Uterus (tissue), 4 donors: Measurements from ENCODE around the gene NT5M. TPM values are rescaled to one million over a fixed set of nuclear protein-coding genes. Genes with fewer than 3 reads are reported as not detected.

Source experiments
- DNase-seq, 2 donors: peaks; one replicate each; pipeline ENCODE4 v3.0.0-alpha.2; 2019 to 2020
- H3K27ac ChIP-seq, 2 donors: fragments of 200-600 bp; sonication (generic); 1 replicate in 1 of 2; 2 replicates in 1 of 2; pipeline ENCODE4 v1.5.1; 2016 to 2018
- H3K27me3 ChIP-seq, 2 donors: fragments of 200-600 bp; sonication (generic); one replicate each; pipeline ENCODE4 v1.5.1; 2018 to 2019; ENCODE audit warnings: control low read depth in 1 of 2
- H3K36me3 ChIP-seq, 2 donors: fragments of 200-600 bp; sonication (generic); one replicate each; pipeline ENCODE4 v1.5.1; 2019; ENCODE audit warnings: control low read depth in 1 of 2
- H3K4me1 ChIP-seq, 2 donors: fragments of 200-600 bp; sonication (generic); one replicate each; pipeline ENCODE4 v1.5.1; 2018 to 2019; ENCODE audit warnings: control low read depth in 1 of 2
- H3K4me3 ChIP-seq, 2 donors: fragments of 200-600 bp; sonication (generic); 1 replicate in 1 of 2; 2 replicates in 1 of 2; pipeline ENCODE4 v1.5.1; 2018 to 2019; ENCODE audit warnings: mild to moderate bottlenecking in 1 of 2
- H3K9me3 ChIP-seq, 2 donors: fragments of 200-600 bp; sonication (generic); one replicate each; pipeline ENCODE4 v1.5.1; 2019; ENCODE audit warnings: control low read depth in 1 of 2
- POLR2A ChIP-seq, 2 donors: fragments of 450-650 bp; IDR thresholded peaks; one replicate each; pipeline ENCODE4 v1.6.1; 2016; ENCODE audit warnings: antibody characterized with exemption in 2 of 2, mild to moderate bottlenecking in 1 of 2, moderate library complexity in 1 of 2
- intact Hi-C: fragments of 100-400 bp; cut with DNase I; formaldehyde crosslinking; loops from one replicate; pipeline ENCODE4 v1.15.1; 2023; ENCODE audit warnings: low total_unique reads
- total RNA-seq, 4 donors: library from RNA; depleted of rRNA in 3 of 4; stranded (reverse); fragments of >200 nt in 3 of 4; gene quantifications; one replicate each; pipeline versions ENCODE4 v1.1.0 to v1.2.4, GENCODE V29; 2014 to 2023
- TF ChIP-seq, protein P1 (sequence below), 4 experiments: fragments of 200-600 bp in 2 of 4; fragments of 450-650 bp in 2 of 4; sonication (generic) in 2 of 4; IDR thresholded peaks; one replicate each; pipeline ENCODE4 v1.5.1; 2016 to 2019; ENCODE audit warnings: antibody characterized with exemption in 4 of 4, mild to moderate bottlenecking in 2 of 4, moderate library complexity in 1 of 4
- donor health status: DM: yes; HTN: yes; CAD: no.

Gene NT5M
- total RNA-seq, 4 donors from 2014 or later = 0.26 to 7.8 (median 2.8) TPM

DNA sequence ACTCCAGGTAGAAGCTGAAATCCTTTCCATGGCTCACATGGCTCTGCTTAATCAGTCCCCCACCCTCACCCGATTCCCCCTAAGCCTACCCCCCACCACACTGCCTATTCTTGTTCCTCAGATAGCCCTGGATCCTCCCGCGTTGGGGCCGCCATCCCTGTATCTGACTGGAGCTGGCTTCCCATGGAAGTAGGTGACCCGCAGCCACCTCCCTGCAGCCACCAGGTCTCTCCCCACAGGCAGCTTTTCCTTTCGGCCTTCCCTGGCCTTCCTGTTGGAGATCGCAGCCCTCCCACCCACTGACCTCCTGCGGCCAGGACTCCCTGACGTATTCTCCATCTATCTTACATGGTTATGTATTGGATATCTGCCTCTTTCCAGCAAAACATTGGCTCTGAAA, 91.3 kb downstream of the NT5M start:
- Histone ChIP-seq H3K4me1 (no peaks in the 10 kb centered on the region), H3K4me3 (no peak overlapping the region), H3K27me3 (no peaks in the 10 kb centered on the region), H3K27ac (no peak overlapping the region), H3K36me3 (no peaks in the 10 kb centered on the region), H3K9me3 (no peaks in the 10 kb centered on the region)
- no peak for DNase-seq
- TF ChIP-seq POLR2A (IDR thresholded peaks at IDR 0.05) = no peak
- TF ChIP-seq, protein P1, sequence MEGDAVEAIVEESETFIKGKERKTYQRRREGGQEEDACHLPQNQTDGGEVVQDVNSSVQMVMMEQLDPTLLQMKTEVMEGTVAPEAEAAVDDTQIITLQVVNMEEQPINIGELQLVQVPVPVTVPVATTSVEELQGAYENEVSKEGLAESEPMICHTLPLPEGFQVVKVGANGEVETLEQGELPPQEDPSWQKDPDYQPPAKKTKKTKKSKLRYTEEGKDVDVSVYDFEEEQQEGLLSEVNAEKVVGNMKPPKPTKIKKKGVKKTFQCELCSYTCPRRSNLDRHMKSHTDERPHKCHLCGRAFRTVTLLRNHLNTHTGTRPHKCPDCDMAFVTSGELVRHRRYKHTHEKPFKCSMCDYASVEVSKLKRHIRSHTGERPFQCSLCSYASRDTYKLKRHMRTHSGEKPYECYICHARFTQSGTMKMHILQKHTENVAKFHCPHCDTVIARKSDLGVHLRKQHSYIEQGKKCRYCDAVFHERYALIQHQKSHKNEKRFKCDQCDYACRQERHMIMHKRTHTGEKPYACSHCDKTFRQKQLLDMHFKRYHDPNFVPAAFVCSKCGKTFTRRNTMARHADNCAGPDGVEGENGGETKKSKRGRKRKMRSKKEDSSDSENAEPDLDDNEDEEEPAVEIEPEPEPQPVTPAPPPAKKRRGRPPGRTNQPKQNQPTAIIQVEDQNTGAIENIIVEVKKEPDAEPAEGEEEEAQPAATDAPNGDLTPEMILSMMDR (IDR thresholded peaks at IDR 0.05) = no peak
- intact Hi-C loops = no loop called here

DNA sequence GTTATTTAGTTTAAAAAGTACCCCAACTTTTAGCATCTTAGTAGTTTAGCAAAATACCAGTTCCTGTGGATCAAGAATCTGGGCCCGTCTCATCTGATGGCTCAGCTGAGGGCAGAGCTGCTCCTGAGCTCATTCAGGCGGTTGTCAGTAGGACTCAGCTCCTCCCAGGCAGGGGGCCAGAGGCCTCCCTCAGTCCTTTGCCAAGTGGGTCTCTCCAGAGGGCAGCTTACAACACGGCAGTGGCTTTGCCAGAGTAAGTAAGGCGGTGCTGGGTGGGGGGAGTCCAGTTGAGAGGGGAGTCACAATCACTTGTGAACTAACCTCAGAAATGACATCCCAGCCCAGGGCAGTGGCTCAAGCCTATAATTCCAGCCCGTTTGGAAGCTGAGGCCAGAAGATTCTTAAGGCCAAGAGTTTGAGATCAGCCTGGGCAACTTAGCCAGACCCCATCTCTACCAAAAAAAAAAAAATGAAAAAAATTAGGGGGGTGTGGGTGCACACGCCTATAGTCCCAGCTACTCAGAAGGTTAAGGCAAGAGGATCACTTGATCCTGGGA, 92.2 kb downstream of the NT5M start:
- no peaks in the 10 kb centered on the region for H3K9me3 ChIP-seq
- no peaks in the 10 kb centered on the region for H3K27me3 ChIP-seq
- H3K4me3 ChIP-seq = no peak overlapping the region
- no peak for TF ChIP-seq POLR2A (IDR thresholded peaks at IDR 0.05)
- TF ChIP-seq, protein P1 (IDR thresholded peaks at IDR 0.05) = no peak
- intact Hi-C loops = no loop called here
- no peak overlapping the region for H3K27ac ChIP-seq
- H3K36me3 ChIP-seq = no peaks in the 10 kb centered on the region
- no peaks in the 10 kb centered on the region for H3K4me1 ChIP-seq
- no peak for DNase-seq

DNA sequence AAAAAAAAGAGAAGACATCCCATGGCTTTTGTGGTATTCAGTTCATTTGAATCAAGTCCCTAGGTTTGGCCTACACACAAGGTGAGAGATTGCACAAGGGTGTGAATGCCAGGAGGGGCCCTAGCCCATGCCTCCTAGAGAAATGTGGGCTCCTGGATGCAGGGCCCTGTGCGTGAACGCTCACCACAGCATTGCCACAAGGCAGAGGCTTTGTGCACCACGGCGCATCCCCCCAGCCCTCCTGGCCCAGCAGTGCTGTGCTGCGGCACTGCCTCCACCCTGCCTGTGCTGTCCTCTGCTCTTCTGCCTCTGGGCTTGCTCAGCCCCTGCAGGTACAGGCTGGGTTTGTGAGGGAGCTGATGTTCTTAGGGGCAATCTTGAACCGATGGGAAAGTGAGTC, 92.7 kb downstream of the NT5M start:
- no peak for TF ChIP-seq POLR2A (IDR thresholded peaks at IDR 0.05)
- TF ChIP-seq, protein P1 (IDR thresholded peaks at IDR 0.05) = no peak
- intact Hi-C loops = no loop called here
- no peaks in the 10 kb centered on the region for H3K4me1 ChIP-seq
- H3K36me3 ChIP-seq = no peaks in the 10 kb centered on the region
- DNase-seq = no peak
- no peaks in the 10 kb centered on the region for H3K27me3 ChIP-seq
- H3K27ac ChIP-seq = no peak overlapping the region
- H3K9me3 ChIP-seq = no peaks in the 10 kb centered on the region
- no peak overlapping the region for H3K4me3 ChIP-seq

Other genes with a start within 250 kb of the NT5M start
- 1 to 10 TPM in 3 of 4 donors, under 1 TPM in 1; 0.77 to 8.1 (median 5.0) TPM for gene PLD6, start 97.0 kb upstream of the NT5M start, total RNA-seq
- gene FLCN, start 66.2 kb upstream of the NT5M start, total RNA-seq = 10 to 100 TPM; 13.2 to 82.0 (median 61.5) TPM
- 10 to 100 TPM; 13.1 to 83.3 (median 49.4) TPM for gene COPS3, start 22.1 kb upstream of the NT5M start, total RNA-seq
- 10 to 100 TPM in 3 of 4 donors, 1 to 10 TPM in 1; 3.2 to 17.4 (median 13.4) TPM for gene MED9, start 173.6 kb downstream of the NT5M start, total RNA-seq
- gene RASD1, start 193.0 kb downstream of the NT5M start, total RNA-seq = 10 to 100 TPM in 1 of 4 donors, 1 to 10 TPM in 2, under 1 TPM in 1; 0.59 to 12.7 (median 7.4) TPM